Renal pelvis (tissue), 4 donors: ENCODE results near the gene AGRN. TPM values are rescaled to one million over a fixed set of nuclear protein-coding genes. Genes with fewer than 3 reads are reported as not detected.
"Not testable (repeated sequence)": the region's sequence is repeated elsewhere in the genome, so short reads cannot be mapped to it uniquely, and the experiment has no call there.

Experiments
- DNase-seq: peaks from one replicate; pipeline ENCODE4 v3.0.0-alpha.2; 2013
- polyA plus RNA-seq, 3 donors: library from polyadenylated mRNA; unstranded; fragments of 120-200 nt; gene quantifications; one replicate each; pipeline ENCODE4 v1.2.1, GENCODE V29; 2013; ENCODE audit not compliant: insufficient read length in 3 of 3

The AGRN gene
- polyA plus RNA-seq, 3 donors, result 281 to 299 (median 289) TPM

- DNase-seq, result no peak
Measured at GRCh38 chr1:1075148-1075935, 55.4 kb downstream of the AGRN start.

DNA sequence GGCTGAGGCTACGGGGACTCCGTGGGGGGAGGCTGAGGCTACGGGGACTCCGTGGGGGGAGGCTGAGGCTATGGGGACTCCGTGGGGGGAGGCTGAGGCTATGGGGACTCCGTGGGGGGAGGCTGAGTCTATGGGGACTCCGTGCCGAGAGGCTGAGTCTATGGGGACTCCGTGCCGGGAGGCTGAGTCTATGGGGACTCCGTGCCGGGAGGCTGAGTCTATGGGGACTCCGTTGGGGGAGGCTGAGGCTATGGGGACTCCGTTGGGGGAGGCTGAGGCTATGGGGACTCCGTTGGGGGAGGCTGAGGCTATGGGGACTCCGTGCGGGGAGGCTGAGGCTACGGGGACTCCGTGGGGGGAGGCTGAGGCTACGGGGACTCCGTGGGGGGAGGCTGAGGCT is 57.5 kb downstream of the AGRN start:
- DNase-seq, result not testable (repeated sequence)

- no peak for DNase-seq
Measured at GRCh38 chr1:1079408-1080121, 59.6 kb downstream of the AGRN start.

GRCh38 chr1:1080122-1080757 is 60.3 kb downstream of the AGRN start:
- DNase-seq, result no peak

DNA sequence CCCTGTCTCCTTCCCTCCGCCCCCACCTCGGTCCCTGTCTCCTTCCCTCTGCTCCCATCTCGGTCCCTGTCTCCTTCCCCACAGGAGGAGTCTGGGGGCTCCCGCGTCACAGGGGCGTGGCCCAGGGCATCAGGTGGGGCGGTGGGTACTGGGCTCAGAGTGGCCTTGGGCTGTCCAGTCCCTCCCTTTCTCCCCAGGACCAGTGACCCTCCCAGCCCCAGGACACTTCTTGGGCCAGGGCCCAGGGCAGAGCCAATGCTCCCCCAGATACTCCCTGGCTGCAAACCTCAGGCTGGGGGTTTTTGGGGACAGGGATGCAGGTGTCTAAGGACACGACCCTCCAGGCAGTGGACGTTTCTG is 61.0 kb downstream of the AGRN start:
- no peak for DNase-seq

- no peak for DNase-seq
Measured at GRCh38 chr1:1081311-1082238, 61.7 kb downstream of the AGRN start.

DNA sequence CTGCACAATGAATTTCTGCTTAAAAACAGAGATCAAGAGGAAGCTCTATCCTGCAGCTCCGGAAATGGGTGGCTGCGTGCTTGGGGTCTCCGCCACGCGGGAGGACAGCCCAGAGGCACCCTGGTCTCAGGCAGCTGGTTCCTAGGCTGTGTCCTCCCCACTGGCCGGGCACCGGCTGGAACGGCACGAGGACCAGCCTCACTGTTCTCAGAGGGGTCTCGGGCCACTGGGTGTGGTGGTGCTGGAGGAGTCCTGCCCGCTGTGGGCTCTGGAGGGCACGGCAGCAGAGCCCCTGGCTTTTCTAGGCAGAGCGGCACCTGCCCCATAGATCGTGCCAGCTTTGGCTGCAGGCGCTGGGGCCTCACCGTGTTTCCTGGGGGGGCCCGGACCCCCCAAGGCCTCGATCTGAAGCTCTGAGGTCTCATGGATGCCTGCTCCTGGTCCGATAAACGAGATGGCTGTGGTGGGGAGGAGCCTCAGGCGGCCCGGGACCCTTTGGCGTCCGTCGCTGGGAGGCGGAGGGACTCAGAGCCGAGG is 62.4 kb downstream of the AGRN start:
- DNase-seq, result no peak

DNA sequence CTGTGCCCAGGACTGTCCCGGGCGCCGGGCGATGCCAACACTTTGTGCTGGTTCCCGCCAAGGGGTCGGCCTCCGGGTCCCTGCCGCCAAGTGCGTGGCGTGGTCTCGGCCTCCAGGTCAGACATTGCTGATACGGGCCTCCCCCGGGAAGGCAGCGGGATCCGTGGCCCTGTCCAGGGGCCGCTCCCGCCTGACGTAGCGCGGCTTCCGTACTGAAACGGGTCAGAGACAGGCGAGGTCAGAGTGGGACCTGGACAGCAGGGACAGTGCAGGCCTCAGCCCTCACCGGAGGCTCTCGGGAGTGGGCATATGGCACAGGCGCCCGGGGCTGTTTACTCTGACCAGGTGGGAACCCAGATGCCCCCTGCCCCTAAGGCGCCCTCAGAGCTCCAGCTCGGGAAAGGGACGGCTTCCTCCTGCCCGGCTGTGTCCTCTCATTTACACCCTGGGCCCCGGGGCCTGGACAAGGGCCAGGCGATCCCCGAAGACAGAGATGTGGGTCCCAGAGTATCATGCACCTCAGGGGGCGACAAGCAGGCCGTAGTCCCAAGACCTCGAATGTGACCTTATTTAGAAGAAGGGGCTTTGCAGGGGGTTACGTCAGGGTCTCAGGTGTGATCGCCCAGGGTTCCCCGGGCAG is 63.0 kb downstream of the AGRN start:
- DNase-seq, result no peak

DNA sequence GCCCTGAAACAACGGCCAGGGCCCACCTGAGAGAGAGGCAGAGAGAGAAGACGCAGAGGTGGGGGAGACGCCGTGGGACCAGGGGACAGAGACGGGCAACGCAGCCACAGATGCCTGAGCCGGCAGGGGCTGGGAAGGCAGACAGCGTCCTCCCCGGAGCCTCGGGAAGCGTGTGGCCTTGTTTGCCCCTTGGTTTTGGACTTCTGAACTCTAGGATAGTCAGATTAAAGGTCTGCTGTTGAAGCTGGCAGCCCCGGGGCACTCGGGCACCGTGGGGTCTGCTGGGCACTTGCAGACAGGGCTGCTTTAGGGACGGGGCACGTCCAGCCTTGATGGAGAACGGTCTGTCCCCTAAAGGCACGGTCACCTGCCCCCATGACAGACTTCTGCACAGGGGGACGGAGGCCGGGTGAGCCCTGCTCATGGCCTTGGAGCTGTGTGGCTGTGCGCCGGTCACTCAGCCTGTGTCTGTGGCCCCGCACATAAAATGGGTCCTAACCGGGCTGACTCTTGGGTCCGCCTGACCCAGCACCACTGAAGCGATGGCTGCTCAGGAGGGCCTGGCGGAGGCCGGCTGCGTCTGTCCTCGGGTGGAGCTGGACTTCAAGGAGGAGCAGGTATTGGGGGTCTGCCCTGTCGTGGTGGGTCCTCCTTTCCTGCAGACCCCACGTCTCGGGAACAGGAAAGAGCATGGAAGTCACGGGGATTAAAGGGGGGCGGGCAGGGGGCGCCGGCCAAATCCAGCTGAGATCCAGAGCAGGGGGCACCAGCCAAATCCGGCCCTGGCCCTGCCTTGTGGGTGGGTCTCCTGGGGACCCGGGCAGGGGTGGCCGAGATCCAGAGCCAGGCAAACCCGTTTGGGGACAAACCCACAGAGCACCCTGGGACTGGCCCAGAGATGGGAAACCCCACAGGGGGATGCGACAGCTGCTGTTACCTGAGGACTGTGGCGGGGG is 63.8 kb downstream of the AGRN start:
- DNase-seq, result no peak

- DNase-seq, result no peak
Measured at GRCh38 chr1:1084372-1085170, 64.7 kb downstream of the AGRN start.

DNA sequence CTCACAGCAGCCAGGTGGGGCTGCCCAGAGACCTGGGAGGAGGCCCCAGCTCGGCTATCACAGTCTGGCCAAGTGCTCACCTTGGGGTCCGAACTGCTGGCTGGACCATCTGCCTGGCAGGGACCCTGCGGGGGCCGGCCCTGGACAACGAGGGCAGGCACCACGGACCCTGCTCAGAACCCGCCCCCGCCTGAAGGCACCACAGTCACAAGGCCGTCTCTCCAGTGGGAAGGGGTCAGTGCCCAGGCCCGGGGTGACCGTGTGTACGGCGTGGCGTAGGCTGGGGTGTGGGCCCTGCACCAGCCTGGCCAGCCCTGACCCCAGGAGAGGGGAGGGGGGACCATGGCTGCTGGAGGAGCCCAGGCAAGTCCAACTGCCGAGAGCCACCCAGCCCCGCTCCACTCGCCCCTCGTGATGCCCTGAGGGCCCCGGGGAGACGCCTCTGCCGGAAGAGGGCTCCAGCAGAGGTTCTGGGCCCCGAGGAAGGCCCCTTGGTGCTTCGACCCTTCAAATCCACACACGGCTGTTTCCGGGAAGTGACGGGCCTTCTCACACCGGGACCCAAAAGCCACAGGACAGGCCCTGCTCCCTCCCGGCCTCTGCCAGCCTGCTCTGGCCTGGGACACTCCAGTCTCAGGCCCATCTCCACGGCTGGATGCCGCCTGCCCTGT is 65.4 kb downstream of the AGRN start:
- DNase-seq, result no peak

- DNase-seq, result no peak
Measured at GRCh38 chr1:1085911-1086841, 66.3 kb downstream of the AGRN start.

GRCh38 chr1:1086911-1087341 is 67.0 kb downstream of the AGRN start:
- DNase-seq, result no peak

DNA sequence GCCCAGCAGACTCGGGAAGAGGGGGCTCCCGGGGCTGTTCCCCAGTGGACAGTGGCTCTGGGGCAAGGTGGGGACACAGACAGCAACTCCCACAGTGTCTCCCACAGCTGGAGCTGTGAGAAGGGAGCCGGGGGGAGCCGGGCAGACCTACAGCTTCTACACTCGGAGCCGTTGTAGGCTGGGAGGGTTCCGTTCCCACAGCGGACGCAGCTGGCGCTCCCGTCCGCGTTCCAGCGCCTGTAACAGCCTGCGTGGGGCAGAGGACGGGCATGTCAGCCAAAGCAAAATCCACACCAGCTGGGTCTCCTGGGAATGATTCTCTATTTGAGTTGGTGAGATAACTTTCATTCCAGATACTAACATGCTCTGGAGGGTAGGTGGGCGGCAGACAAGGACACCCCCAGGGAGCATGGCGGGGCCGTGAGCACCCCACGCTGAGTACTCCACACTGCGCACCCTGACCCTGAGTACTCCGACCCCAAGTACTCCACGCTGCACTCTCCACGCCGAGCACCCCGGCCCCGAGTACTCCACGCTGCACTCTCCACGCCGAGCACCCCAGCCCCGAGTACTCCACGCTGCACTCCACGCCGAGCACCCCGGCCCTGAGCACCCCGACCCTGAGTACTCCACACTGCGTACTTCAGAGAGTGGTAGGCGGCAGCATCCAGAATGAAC is 67.6 kb downstream of the AGRN start:
- no peak for DNase-seq

DNA sequence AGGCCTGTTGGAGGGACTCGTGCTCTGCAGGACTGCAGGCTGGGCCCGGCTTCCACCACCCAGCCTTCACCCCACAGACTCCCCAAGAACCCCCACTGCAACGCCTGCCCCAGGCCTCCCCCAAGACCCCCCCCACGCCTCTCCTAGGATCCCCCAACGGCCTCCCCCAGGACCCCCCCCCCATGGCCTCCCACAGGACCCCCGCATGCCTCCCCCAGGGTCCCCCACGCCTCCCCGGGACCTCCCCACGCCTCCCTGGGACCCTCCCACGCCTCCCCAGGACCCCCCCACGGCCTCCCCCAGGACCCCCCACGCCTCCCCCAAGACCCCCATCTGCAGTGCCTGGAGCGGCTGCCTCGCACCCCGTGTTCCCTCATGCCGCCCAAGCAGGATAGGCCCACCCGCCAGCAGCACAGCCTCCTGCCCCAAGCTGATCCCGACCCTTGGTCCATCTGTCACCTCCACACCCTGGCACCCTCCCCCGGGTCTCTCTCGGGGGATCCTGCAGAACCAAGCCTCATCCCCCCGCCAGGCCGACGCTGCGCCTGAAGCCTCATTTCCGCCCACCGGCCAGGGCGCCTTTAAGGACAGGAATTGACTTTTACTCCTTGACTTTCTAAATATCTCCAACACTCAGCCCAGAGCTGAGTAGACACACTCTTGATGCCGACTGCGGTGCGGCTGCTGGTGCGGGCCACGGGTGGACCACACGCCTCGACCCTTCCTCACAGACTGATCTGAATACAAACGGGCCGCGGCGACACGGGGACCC is 68.3 kb downstream of the AGRN start:
- DNase-seq, result no peak
